Measurements from ENCODE around the gene TMEM53. TPM values are rescaled to one million over a fixed set of nuclear protein-coding genes. Genes with fewer than 3 reads are reported as not detected.
A peak's percentile ranks its signal among the peaks of the same experiment; 100 is the strongest.

TMEM53 gene
- total and polyA plus RNA-seq, 5 donors from 2014 or later = 2.7 to 6.8 (median 5.6) TPM

- peak overlapping the region in 1 of 4 donors; percentile 19 for H3K4me3 Mint-ChIP-seq
- peaks cover 0 to 49% (median 26%) of the 10 kb centered on the region in 4 donors for H3K4me1 Mint-ChIP-seq
- H3K27ac Mint-ChIP-seq = no peak overlapping the region
These were observed 37.3 kb downstream of the TMEM53 start for GRCh38 chr1:44636688-44637598.

GRCh38 chr1:44636083-44636687, 38.1 kb downstream of the TMEM53 start:
- peak overlapping the region in 1 of 4 donors; percentile 44 for H3K4me3 Mint-ChIP-seq
- peaks cover 31% of the 10 kb centered on the region for H3K36me3 Mint-ChIP-seq
- ATAC-seq (ENCODE audit: low read depth in 2 of 2) = no peak
- Histone ChIP-seq H3K27ac (ENCODE audit: insufficient read depth, low read length, poor library complexity, severe bottlenecking) (no peak overlapping the region), H3K27me3 (ENCODE audit: control insufficient read depth, insufficient read depth, low read length) (no peaks in the 10 kb centered on the region), H3K9me3 (ENCODE audit: control insufficient read depth in 2 of 2, low read length in 2 of 2) (no peaks in the 10 kb centered on the region), H3K36me3 (ENCODE audit: control insufficient read depth, insufficient read depth, low read length) (peaks cover 83% of the 10 kb centered on the region), H3K4me1 (ENCODE audit: control insufficient read depth, insufficient read depth, low read length, poor library complexity, severe bottlenecking) (peaks cover 22% of the 10 kb centered on the region), H3K4me3 (ENCODE audit: low read depth, low read length) (no peak overlapping the region)
- no peak overlapping the region for H3K27ac Mint-ChIP-seq
- peaks cover 0 to 49% (median 28%) of the 10 kb centered on the region in 4 donors for H3K4me1 Mint-ChIP-seq
- no peak for DNase-seq
- no peaks in the 10 kb centered on the region for H3K27me3 Mint-ChIP-seq
- H3K9me3 Mint-ChIP-seq = no peaks in the 10 kb centered on the region

More at GRCh38 chr1:44636688-44637598, 37.3 kb downstream of the TMEM53 start:
- Mint-ChIP-seq H3K27me3 (no peaks in the 10 kb centered on the region), H3K9me3 (no peaks in the 10 kb centered on the region), H3K36me3 (peaks cover 35% of the 10 kb centered on the region)
- ATAC-seq (ENCODE audit: low read depth in 2 of 2) = no peak
- no peak for DNase-seq
- Histone ChIP-seq H3K27me3 (ENCODE audit: control insufficient read depth, insufficient read depth, low read length) (no peaks in the 10 kb centered on the region), H3K36me3 (ENCODE audit: control insufficient read depth, insufficient read depth, low read length) (peaks cover 90% of the 10 kb centered on the region), H3K27ac (ENCODE audit: insufficient read depth, low read length, poor library complexity, severe bottlenecking) (no peak overlapping the region), H3K4me3 (ENCODE audit: low read depth, low read length) (no peak overlapping the region), H3K9me3 (ENCODE audit: control insufficient read depth in 2 of 2, low read length in 2 of 2) (no peaks in the 10 kb centered on the region), H3K4me1 (ENCODE audit: control insufficient read depth, insufficient read depth, low read length, poor library complexity, severe bottlenecking) (peaks cover 18% of the 10 kb centered on the region)

DNA sequence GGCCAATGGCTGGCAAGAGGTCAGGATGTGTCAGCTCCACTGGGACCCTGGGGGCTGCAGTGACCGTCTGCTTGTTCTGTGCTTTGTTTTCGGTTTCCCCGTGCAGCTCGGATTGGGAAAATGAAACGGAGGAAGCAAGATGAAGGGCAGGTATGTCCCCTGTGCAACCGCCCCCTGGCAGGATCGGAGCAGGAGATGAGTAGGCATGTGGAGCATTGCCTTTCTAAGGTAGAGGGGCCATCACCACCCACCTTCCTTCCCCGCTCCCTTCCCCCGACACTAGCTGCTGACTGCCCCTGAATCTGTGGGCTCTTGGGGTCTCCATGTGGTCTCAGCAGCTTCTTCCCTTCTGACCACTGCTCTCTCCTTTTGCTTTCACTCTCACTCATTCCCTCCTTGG, 38.8 kb downstream of the TMEM53 start:
- ATAC-seq (ENCODE audit: low read depth in 2 of 2) (no peak), DNase-seq (no peak)
- no peaks in the 10 kb centered on the region for H3K27me3 Mint-ChIP-seq
- Histone ChIP-seq H3K4me3 (ENCODE audit: low read depth, low read length) (no peak overlapping the region), H3K9me3 (ENCODE audit: control insufficient read depth in 2 of 2, low read length in 2 of 2) (no peaks in the 10 kb centered on the region), H3K36me3 (ENCODE audit: control insufficient read depth, insufficient read depth, low read length) (peaks cover 75% of the 10 kb centered on the region), H3K4me1 (ENCODE audit: control insufficient read depth, insufficient read depth, low read length, poor library complexity, severe bottlenecking) (peaks cover 22% of the 10 kb centered on the region), H3K27me3 (ENCODE audit: control insufficient read depth, insufficient read depth, low read length) (no peaks in the 10 kb centered on the region), H3K27ac (ENCODE audit: insufficient read depth, low read length, poor library complexity, severe bottlenecking) (no peak overlapping the region)
- no peak overlapping the region for H3K27ac Mint-ChIP-seq
- peaks cover 31% of the 10 kb centered on the region for H3K36me3 Mint-ChIP-seq
- H3K4me1 Mint-ChIP-seq = peaks cover 0 to 57% (median 34%) of the 10 kb centered on the region in 4 donors
- no peak overlapping the region for H3K4me3 Mint-ChIP-seq
- no peaks in the 10 kb centered on the region for H3K9me3 Mint-ChIP-seq

DNA sequence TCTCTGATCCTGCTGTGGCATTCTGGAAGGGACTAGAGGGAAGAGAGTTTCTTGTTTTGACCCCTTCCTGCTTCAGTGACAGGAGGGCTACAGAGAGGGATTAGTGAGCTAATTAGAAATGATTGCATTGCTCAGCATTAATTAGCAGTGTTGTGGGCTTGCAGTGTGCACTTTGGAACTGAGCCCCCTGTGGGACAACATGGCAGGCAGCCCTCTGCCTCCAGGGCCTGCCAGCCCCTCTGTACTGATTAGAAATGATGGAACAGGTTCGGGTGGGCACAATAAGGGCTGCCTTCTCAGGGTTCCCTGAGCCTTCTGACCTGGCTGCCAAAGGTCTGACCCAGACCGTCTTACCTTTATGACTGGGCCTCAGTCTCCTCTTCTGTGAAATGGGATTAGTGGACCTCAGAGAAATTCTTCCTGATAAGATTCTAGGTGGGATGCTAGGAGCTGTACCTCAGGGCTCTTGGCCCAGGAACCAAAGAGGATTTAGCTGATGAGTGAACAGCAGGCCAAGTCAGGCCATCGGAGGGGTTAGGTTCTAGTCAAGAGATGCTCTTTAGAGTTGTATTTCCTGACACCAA, 39.6 kb downstream of the TMEM53 start:
- H3K36me3 Mint-ChIP-seq = peaks cover 31% of the 10 kb centered on the region
- H3K27ac ChIP-seq (ENCODE audit: insufficient read depth, low read length, poor library complexity, severe bottlenecking) = no peak overlapping the region
- peaks cover 69% of the 10 kb centered on the region for H3K36me3 ChIP-seq (ENCODE audit: control insufficient read depth, insufficient read depth, low read length)
- no peak overlapping the region for H3K4me3 ChIP-seq (ENCODE audit: low read depth, low read length)
- peak overlapping the region in 2 of 3 donors; percentile 67 to 77 for H3K27ac Mint-ChIP-seq
- no peak for ATAC-seq (ENCODE audit: low read depth in 2 of 2)
- H3K4me1 Mint-ChIP-seq = peaks cover 0 to 58% (median 34%) of the 10 kb centered on the region in 4 donors
- H3K27me3 Mint-ChIP-seq = no peaks in the 10 kb centered on the region
- H3K9me3 ChIP-seq (ENCODE audit: control insufficient read depth in 2 of 2, low read length in 2 of 2) = no peaks in the 10 kb centered on the region
- peaks cover 22% of the 10 kb centered on the region for H3K4me1 ChIP-seq (ENCODE audit: control insufficient read depth, insufficient read depth, low read length, poor library complexity, severe bottlenecking)
- DNase-seq = no peak
- no peaks in the 10 kb centered on the region for H3K27me3 ChIP-seq (ENCODE audit: control insufficient read depth, insufficient read depth, low read length)
- peak overlapping the region in 1 of 4 donors; percentile 98 for H3K4me3 Mint-ChIP-seq
- H3K9me3 Mint-ChIP-seq = no peaks in the 10 kb centered on the region

- Histone ChIP-seq H3K27ac (ENCODE audit: insufficient read depth, low read length, poor library complexity, severe bottlenecking) (peak overlapping the region; percentile 85), H3K9me3 (ENCODE audit: control insufficient read depth in 2 of 2, low read length in 2 of 2) (no peaks in the 10 kb centered on the region), H3K36me3 (ENCODE audit: control insufficient read depth, insufficient read depth, low read length) (peaks cover 48% of the 10 kb centered on the region), H3K4me3 (ENCODE audit: low read depth, low read length) (peak overlapping the region; percentile 69), H3K4me1 (ENCODE audit: control insufficient read depth, insufficient read depth, low read length, poor library complexity, severe bottlenecking) (peaks cover 22% of the 10 kb centered on the region), H3K27me3 (ENCODE audit: control insufficient read depth, insufficient read depth, low read length) (no peaks in the 10 kb centered on the region)
- ATAC-seq (ENCODE audit: low read depth in 2 of 2) (no peak), DNase-seq (no peak)
- H3K4me1 Mint-ChIP-seq = peaks cover 0 to 54% (median 33%) of the 10 kb centered on the region in 4 donors
- peak overlapping the region; percentile 91 to 98 (median 94) for H3K4me3 Mint-ChIP-seq
- H3K9me3 Mint-ChIP-seq = peaks cover 0 to 1% (median 0%) of the 10 kb centered on the region in 7 donors
- no peaks in the 10 kb centered on the region for H3K27me3 Mint-ChIP-seq
- peaks cover 24% of the 10 kb centered on the region for H3K36me3 Mint-ChIP-seq
- H3K27ac Mint-ChIP-seq = peak overlapping the region; percentile 92 to 96 (median 94)
These were observed 41.7 kb downstream of the TMEM53 start for GRCh38 chr1:44632598-44632997.

GRCh38 chr1:44631647-44632539, 42.4 kb downstream of the TMEM53 start:
- peak overlapping the region; percentile 93 to 98 (median 96) for H3K4me3 Mint-ChIP-seq
- H3K4me1 ChIP-seq (ENCODE audit: control insufficient read depth, insufficient read depth, low read length, poor library complexity, severe bottlenecking) = peaks cover 22% of the 10 kb centered on the region
- H3K4me1 Mint-ChIP-seq = peaks cover 0 to 53% (median 32%) of the 10 kb centered on the region in 4 donors
- no peaks in the 10 kb centered on the region for H3K9me3 ChIP-seq (ENCODE audit: control insufficient read depth in 2 of 2, low read length in 2 of 2)
- peak overlapping the region; percentile 92 to 99 (median 99) for H3K27ac Mint-ChIP-seq
- peaks cover 0 to 1% (median 0%) of the 10 kb centered on the region in 7 donors for H3K9me3 Mint-ChIP-seq
- peak; percentile 84 to 94 (median 89) for DNase-seq
- H3K27ac ChIP-seq (ENCODE audit: insufficient read depth, low read length, poor library complexity, severe bottlenecking) = peak overlapping the region; percentile 85
- H3K27me3 ChIP-seq (ENCODE audit: control insufficient read depth, insufficient read depth, low read length) = no peaks in the 10 kb centered on the region
- peak; percentile 75 to 77 for ATAC-seq (ENCODE audit: low read depth in 2 of 2)
- peaks cover 21% of the 10 kb centered on the region for H3K36me3 Mint-ChIP-seq
- H3K4me3 ChIP-seq (ENCODE audit: low read depth, low read length) = peak overlapping the region; percentile 69
- peaks cover 41% of the 10 kb centered on the region for H3K36me3 ChIP-seq (ENCODE audit: control insufficient read depth, insufficient read depth, low read length)
- no peaks in the 10 kb centered on the region for H3K27me3 Mint-ChIP-seq

DNA sequence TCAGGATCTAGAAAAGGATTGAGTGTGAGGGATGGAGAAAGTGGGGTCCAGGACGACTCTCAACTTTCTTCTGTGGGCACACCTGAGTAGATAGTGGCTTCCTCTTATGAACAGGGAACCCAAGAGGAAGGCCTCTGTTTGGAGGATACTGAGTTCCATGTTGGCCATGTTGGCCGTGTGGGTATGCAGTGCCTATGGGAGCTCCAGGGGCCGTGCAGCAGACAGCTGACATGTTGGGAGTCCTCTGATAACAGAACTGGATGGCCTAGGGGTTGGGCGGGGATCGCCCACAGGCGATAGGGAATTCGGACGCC, 43.0 kb downstream of the TMEM53 start:
- H3K9me3 Mint-ChIP-seq = peaks cover 0 to 1% (median 0%) of the 10 kb centered on the region in 7 donors
- H3K27me3 Mint-ChIP-seq = no peaks in the 10 kb centered on the region
- H3K27me3 ChIP-seq (ENCODE audit: control insufficient read depth, insufficient read depth, low read length) = no peaks in the 10 kb centered on the region
- no peak for DNase-seq
- H3K9me3 ChIP-seq (ENCODE audit: control insufficient read depth in 2 of 2, low read length in 2 of 2) = no peaks in the 10 kb centered on the region
- peak overlapping the region; percentile 85 for H3K27ac ChIP-seq (ENCODE audit: insufficient read depth, low read length, poor library complexity, severe bottlenecking)
- H3K4me1 ChIP-seq (ENCODE audit: control insufficient read depth, insufficient read depth, low read length, poor library complexity, severe bottlenecking) = peaks cover 22% of the 10 kb centered on the region
- H3K4me1 Mint-ChIP-seq = peaks cover 0 to 52% (median 32%) of the 10 kb centered on the region in 4 donors
- peaks cover 35% of the 10 kb centered on the region for H3K36me3 ChIP-seq (ENCODE audit: control insufficient read depth, insufficient read depth, low read length)
- H3K36me3 Mint-ChIP-seq = peaks cover 21% of the 10 kb centered on the region
- H3K4me3 Mint-ChIP-seq = peak overlapping the region; percentile 93 to 98 (median 96)
- peak overlapping the region; percentile 92 to 99 (median 99) for H3K27ac Mint-ChIP-seq
- peak; percentile 11 to 15 for ATAC-seq (ENCODE audit: low read depth in 2 of 2)
- H3K4me3 ChIP-seq (ENCODE audit: low read depth, low read length) = peak overlapping the region; percentile 60

Measured in CD4-positive, CD25-positive, alpha-beta regulatory T cell (primary cell).